Fibroblast of skin of left quadriceps (primary cell): Measurements from ENCODE around the gene SRP9.

Source experiments
- DNase-seq, 2 experiments: peaks; one replicate each; pipeline ENCODE4 v3.0.0-alpha.2; 2013; ENCODE audit warnings: low read depth in 2 of 2

SRP9 gene, protein sequence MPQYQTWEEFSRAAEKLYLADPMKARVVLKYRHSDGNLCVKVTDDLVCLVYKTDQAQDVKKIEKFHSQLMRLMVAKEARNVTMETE

DNA sequence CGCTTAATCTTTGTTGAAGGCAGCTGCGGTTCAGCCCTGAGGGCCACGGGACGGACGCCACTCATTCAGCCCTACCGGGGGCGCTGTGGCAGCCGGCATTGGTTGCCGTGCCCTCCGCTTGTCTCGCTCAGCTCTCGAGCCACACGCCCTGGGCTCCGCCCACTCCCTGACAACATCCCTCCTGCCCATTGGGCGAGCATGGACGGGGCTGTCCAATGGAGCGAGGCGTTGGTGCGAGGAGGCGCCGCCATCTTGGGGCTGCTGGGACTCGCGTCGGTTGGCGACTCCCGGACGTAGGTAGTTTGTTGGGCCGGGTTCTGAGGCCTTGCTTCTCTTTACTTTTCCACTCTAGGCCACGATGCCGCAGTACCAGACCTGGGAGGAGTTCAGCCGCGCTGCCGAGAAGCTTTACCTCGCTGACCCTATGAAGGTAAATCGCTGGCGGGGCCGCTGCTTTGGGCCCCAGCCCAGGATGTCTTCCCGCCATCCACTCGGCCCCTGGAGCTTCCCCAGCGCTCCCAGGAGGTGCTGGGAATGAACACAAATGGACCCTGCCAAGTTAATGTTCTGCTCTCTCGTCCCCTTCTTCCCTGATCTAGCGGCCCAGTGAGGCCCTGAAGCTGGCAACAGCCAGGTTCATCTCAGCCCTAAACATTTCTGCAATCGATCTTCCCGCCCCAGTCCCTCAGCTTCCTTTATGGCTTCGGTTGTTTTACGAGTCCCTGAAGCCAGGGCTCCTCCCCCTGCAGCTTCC, at the start of gene SRP9:
Gene SRP9 (plus strand): TSS at position 244 of the 754 bp plus-strand sequence. CDS start 115 bp downstream, at position 359.
- peak; percentile 96 to 97 for DNase-seq

DNA sequence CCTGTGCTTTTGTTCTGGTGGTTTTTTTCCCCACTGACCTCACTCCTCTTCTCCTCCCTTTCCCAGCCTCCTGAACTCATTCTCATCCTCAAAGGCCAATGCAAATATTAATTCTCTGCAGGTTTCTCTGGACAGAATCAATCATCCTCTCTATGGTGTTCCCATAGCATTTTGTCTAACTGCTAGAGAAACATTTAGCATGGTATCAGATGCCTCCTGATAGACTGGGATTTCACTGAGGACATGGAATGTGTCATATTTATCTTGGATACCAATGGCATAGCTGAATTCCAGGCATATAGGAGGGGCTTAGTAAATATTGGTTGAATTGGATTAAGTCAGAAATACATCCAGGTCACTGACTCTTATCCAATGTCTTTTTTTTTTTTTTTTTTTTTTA, 46.1 kb upstream of the SRP9 start:
- no peak for DNase-seq

DNA sequence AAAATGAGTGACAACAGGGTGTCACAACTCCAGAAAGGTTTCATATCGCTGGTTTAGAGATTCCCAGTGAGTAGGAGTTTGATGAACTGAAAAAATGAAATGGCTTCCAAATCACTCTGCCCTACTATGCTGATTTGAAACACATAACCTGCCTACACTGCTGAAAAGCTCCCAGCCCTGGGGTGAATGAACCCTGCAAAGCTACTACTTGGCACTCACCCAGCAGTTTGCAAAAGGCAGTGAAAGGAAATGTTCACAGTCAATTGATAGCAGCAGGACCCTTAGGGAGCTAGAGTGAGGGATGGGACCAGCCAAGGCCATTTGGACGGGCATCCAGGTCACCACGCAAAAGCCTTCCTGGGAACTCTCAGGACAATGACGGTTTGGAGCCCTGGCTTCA, 44.4 kb upstream of the SRP9 start:
- no peak for DNase-seq

DNA sequence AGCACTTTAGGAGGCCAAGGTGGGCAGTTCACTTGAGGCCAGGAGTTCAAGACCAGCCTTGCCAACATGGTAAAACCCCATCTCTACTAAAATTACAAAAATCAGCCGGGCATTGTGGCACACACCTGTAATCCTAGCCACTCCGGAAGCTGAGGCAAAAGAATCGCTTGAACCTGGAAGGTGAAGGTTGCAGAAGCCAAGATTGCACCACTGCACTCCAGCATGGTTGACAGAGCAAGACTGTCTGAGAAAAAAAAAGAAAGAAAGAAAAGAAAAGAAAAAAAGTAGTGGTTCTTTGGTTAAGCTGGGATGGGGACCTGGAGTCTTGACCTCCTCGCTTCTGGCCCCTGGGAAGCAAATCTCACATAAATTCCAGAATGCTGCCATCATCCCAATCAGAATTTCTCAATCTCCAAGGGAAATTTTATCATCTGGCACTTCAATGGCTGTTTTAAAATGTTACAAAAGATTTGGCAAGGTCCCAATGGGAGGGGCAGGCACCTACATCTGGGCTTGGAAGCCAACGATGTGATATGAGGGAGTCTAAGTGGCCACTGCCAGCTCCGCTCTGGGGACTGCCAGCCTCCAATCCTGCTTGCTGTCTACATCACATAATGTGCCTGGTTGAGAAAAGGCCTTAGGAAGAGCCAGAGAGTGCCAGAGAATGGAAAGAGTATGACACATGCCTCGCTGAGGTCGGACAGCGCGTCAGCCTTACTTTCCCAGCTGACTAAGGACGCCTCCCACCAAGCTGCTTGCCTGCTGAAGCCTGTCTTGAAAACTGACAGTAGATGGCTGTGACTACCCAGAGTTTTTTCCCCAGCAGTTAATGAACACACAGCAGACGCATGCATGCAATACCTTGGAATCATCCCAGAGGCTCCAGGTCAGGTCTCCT, 42.1 kb upstream of the SRP9 start:
- DNase-seq: peak; percentile 80 to 83

DNA sequence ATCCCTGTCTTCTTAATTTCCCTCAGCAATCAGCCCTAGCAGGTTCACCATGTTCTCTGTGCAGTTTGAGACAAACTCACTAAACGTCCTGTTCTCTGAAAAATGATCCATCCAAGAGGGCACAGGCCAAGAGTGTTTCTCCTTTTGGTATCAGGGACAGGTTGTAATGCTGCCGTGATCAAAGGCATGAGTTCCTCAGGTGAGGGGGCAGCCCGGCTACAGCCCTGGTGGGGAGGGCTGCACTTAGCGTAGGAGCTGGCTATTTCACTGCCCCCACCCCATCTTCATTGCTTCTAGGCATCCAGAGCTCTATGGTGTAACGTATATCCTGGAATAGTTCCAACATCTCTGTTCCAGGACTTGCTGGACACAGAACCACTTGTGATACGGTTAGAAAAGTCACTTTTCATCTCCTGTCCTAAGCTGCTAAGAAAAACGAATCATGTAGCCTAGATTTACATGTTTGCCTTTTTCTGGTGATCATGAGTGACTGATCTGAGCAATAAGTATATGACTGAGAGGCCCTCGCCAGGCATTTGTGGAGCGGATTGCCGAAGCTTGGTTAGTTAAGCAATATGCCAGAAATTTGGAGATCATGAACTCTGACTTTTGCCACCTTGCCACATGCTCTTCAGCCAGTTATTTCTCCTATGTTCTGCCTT, 41.1 kb upstream of the SRP9 start:
- DNase-seq: no peak

DNA sequence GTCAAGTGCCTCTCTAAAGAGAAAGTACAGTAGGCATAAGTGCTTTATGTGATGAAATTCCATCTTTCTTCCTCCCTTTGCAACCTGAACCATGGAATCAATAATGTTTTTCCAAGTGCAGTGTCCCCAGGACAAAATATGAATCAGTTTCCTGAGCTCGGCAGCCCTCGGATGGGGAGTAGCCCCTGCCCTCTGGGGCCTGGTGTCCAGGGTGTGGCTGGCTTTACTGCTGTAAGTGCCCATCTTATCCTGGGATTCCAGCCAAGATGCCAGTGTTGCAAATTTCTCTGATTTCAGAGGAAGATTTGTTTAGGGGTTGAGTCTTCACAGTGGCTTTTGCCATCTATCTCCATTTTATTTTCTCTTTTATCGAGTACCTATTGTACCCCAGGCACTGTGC, 40.5 kb upstream of the SRP9 start:
- no peak for DNase-seq

DNA sequence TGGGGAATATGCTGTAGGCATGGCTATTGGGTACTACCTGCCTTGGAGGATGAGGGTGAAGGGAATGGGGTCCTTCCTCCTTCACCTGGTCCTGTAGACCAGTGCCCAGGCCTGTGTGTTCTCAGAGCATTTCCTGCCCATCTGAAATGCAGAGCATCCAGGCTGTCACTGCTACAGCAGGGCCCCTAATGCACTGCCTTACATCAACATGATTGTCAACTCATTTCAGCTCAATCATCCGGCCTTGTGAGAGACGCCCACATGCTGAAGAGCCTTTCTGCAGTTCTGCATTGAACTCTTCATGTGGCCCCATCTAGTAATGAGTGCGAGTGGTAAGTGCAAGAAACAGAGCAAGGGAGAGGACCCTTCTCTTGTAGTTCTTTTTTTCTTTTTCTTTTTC, 39.8 kb upstream of the SRP9 start:
- no peak for DNase-seq

DNA sequence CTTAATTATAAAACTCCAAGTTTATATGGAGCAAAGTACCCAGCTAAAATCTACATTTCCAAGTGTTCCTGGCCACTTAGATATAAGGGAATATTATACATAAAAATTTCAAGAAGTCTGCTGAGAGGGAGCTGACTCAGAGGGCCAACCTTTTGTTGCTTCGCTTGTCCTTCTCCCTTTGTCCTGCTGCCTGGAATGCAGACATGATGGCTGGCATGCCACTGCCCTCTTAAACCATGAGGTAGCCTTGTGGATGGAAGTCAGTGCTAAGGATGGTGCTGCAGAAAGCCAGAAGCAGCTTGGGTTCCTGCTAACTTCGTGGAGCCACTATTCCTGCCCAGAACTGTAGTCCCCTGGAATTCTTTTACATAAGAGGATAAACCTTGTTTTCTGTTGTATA, 38.9 kb upstream of the SRP9 start:
- DNase-seq: no peak

DNA sequence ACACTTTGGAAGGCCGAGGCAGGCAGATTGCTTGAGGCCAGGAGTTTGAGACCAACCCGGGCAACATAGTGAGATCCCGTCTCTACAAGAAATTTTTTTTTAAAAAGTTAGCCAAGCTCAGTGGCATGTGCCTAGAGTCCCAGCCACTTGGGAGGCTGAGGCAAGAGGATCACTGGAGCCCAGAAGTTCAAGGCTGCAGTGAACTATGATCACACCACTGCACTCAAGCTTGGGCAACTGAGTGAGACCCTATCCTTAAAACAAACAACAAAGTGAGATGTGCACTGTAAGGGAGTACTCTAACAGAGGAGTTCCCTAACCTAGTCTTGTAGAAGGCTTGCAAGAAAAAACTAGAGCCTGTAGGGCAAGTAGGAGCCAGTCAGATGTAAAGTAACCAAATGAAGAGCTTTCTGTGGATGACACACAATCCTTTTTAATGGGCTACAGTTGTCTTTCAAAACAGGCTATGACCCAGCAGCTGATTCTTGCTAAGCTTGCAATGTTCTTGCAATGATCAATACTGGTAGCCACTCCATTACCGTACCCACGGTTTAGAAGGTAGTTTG, 38.0 kb upstream of the SRP9 start:
- no peak for DNase-seq

DNA sequence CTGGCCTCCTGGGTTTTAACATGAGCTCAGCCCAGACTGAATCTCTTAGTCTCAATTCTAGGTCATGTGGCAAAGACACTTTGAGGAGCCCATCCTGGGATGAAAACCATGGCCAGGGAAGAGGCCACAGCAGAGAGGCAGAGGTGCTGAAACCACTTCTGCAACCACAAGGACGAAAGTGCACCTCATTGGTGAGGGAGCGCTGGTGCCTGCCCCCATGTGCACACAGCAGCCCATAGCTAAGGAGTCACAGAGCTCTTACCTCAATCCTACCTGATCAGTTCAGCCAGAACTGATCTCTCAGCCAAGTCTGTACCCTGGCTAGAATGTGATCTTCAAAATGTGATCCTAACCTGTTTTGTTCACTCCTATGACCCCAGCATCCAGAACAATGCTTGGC, 32.9 kb upstream of the SRP9 start:
- no peak for DNase-seq

DNA sequence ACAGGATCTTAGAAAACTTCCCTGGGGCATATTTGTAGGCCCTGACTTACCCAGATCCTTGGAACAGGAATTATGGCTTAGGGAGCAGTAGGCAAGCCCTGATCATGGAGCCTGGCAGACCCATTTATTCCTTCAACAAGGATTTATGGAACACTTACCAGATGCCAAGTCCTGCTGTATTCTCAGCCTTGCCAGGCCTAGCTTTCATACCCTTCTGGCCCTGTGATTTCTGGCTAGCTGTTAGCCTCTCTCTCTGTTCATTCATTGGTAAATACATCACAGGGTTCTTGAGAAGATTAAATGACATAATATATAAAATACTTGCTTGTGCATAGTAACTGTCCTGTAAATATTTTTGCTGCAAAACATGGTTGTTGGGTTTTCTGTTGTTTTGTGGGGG, 32.4 kb upstream of the SRP9 start:
- no peak for DNase-seq

DNA sequence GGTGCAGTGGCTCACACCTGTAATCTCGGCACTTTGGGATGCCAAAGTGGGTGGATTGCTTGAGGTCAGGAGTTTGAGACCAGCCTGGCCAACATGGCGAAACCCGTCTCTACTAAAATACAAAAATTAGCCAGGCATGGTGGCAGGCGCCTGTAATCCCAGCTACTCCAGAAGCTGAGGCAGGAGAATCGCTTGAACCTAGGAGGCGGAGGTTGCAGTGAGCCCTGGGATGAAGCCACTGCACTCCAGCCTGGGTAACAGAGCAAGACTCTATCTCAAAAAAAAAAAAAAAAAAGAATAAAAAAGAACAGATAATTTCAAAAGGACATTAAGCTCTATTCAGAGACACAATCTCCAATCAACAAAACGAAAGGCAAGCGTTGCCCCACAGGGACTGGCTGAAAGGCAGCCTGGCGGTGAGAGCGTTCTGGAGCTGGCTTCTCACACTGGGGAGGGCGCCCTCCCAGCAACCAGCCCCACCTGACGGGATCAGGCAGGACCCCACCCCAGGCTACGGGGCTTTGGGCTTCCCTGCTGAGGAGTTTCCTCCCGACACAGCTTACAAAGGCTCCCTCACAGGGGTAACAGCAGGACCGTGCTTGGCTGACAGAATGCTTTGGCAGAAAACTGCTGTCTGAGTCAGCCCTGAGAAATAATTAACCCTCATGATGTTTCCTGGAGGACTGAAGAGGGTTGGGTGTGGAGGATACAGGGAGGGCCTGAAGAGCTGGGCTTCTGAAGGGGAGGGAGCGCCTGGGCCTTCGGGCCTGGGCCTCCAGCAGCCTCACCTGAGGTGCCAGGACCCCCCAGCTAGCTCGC, 31.1 kb upstream of the SRP9 start:
- DNase-seq: peak; percentile 72 to 74

DNA sequence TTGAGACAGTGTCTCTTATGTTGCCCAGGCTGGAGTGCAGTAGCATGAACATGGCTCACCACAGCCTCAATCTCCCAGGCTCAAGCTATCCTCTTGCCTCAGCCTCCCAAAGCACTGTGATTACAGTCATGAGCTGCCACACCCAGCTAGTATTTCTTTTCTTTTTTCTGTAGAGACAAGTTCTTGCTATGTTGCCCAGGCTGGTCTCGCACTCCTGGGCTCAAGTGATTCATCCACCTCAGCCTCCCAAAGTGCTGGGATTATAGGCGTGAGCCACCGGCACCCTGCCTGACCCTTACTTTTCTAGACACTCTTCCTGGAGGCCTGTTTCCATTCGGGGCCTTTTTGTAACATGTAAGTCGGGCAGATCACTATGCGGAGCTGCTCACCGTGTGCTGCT, 30.1 kb upstream of the SRP9 start:
- DNase-seq: no peak

DNA sequence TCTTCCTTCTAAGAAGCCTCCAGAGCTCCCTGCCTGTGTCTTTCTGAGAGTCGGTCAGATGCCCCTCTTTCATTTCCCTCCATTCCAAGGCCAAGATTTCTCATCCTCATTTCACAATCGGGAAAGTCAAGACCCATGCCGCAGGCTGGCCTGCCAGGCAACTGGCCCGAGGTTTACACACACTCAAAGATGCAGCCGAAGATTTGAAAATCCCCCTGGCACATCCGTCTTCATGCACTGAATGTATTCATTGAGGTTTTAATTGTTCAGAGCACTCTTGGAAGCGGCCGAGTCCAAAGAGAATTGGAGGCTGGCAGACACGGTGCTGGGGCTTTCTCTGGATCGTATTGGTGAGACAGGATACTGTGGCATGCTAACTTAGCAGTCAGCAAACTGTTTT, 29.1 kb upstream of the SRP9 start:
- DNase-seq: no peak

DNA sequence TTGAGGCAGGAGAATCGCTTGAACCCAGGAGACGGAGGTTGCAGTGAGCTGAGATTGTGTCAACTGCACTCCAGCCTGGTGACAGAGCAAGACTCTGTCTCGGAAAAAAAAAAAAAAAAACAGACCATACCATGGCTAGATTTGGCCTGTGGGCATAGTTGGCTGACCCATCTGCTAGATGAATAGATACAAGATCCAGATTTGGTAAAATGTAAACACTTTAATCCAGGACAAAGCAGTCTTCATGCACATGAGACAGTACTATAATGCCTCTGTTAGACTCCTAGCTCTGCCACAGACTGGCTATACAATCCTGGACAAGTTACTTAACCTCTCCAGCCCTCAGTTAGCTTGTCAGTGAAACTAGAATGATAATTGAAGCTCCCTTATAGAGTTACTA, 27.9 kb upstream of the SRP9 start:
- no peak for DNase-seq

DNA sequence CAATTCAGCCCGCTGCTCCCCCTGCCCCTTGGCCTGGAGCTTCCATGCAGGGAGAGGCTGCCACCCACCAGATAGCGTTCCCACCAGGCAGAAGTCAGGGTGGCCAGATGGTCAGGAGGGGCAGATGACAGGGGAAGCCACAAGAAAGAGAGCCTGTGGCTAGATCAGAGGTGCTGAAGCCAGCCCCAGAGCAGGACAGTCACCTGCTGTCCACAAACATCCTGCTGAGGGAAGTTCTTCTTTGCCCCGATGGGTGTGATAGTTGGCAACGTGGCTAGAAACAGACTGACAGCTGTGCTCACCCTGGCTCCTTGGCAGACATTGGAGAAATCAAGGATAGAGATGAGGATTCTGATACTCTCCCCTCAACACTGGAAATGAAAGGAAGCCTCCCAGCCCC, 27.2 kb upstream of the SRP9 start:
- DNase-seq: no peak

DNA sequence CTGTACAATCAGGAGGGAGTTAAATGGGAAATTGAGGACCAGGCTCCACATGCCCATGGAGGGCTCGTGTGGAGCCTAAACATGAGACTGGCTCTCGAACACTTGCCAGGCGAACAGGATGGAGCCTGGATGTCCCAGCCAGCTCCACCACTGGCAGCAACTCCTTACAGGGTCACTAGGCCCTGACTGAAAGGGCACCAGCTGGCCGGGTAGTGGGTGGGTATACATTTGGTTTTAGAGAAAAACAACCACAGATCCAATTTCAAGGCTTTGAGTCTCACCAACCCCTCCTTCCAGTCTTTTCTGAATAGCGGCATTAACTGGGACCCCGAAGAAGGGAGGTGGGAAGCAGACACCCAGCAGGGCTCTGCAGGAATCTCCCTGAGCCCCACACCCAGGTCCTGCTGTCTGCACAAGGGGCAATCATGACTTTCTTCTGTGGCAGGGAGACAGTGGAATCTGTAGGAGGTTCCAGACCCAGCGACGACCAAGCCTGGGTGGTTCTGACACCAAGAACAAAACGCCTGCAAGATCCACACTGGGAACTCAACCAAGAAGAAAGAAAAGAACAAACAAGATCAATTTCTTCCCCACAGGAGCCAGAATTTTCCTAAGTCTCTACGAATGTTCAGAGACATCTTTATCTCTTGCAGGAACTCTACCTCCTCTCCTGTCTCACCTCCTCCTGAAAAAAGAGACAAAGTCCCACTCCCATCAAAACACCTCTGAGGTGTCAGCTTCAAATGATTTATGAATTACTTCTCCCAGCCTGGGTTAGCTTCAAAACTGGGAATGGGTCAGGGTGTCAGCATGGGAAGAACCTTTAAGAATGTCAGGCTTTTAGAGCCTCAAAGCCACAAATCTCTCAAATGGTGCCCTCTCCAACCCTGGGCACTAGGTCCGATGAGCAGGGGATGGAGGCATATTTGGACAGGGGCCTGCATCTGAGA, 26.5 kb upstream of the SRP9 start:
- no peak for DNase-seq

DNA sequence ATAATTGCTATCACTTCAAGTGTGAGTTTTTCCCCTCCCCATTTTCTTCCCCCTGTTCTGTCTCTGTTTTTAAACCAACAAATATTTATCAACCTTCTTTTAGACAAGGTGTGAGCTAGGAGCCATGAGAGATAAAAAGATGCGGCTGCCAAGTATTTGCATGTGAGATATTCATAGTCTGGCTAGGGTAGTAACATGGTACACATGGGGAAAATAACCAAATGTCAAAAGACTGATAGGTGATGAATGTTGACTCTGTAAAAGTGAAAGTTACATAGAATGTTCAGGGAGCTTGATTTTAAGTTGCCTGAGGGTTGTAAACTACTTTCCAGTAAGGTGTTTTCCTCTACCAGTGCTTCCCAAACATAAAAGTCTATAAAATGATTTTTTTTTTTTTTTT, 25.4 kb upstream of the SRP9 start:
- no peak for DNase-seq

DNA sequence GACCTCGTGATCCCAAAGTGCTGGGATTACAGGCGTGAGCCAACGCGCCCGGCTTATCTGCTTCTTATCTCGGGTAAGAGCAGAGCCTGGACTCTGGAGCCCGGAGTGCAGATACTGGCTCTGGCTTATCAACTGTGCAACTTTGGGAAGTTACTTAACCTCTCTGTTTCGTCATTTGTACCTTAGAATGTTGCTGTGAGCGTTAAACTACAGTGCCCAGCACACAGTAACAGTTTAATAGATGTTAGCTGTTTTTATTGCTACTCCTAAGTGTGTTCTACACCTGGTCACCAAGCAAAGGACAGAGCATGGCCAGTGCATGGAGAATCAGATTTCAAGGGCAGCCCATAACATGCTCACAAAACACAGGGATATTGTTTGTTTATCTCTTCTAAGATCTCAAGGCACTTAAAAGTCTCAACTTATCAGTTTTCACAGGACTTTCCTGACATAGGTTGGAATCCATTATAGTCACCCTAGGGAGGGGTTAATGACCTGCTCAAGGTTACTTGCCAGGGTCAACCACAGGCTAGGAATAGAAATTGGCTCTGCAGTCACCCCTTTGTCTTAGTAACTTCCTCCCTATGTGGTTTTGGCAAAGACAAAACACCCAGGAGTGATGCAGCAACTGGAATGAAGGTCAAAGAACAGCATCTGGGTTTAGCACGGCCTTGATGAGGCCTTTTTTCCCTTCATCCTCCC, 22.5 kb upstream of the SRP9 start:
- peak; percentile 54 to 68 for DNase-seq
